Omental fat pad (tissue), 4 donors: Measurements from ENCODE around the gene THAP11. TPM values are rescaled to one million over a fixed set of nuclear protein-coding genes. Genes with fewer than 3 reads are reported as not detected.

Experiments
- ATAC-seq: fragments of 150-250 bp; one replicate; pipeline ENCODE4 v1.9.1; 2016; ENCODE audit warnings: mild to moderate bottlenecking, moderate library complexity; ENCODE audit not compliant: low FRiP score
- DNase-seq: peaks from one replicate; pipeline ENCODE4 v3.0.0-alpha.2; 2019; ENCODE audit warnings: low spot score
- total RNA-seq, 4 donors: library from RNA; depleted of rRNA; stranded (reverse); fragments of >200 nt; gene quantifications; one replicate each; pipeline ENCODE4 v1.1.0, GENCODE V29; 2016
- TF ChIP-seq, protein P1 (sequence below), 3 donors: fragments of 450-650 bp; IDR thresholded peaks; one replicate each; pipeline ENCODE4 v1.5.1; 2016 to 2017; ENCODE audit warnings: antibody characterized with exemption in 3 of 3, mild to moderate bottlenecking in 3 of 3, moderate library complexity in 2 of 3

Gene THAP11
- total RNA-seq, 4 donors from 2014 or later = 37.4 to 61.6 (median 48.3) TPM

DNA sequence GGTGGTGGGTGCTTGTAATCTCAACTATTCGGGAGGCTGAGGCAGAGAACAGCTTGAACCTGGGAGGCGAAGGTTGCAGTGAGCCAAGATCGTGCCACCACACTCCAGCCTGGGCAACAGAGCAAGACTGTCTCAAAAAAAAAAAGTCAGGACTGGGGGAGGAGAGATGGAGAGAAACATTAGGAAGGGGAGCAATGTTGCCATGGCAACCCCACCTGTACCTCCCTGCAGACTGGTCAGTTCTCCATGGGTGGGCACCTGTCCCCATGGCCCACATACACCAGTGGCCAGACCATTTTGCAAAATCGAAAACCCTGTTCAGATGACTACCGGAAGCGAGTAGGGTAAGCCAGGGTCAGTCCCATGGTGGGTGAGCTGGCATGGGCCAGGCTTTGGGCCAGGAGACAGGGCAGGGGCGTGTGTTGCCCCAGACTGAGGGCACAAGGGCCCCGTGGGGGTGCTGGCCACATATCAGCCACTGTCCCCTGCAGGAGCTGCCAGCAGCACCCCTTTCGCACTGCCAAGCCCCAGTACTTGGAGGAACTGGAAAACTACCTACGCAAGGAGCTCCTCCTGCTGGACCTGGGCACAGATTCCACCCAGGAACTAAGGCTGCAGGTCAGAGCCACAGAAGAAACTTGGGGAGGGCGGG lies 21.4 kb upstream of the THAP11 start:
- no peak for ATAC-seq
- TF ChIP-seq, protein P1, sequence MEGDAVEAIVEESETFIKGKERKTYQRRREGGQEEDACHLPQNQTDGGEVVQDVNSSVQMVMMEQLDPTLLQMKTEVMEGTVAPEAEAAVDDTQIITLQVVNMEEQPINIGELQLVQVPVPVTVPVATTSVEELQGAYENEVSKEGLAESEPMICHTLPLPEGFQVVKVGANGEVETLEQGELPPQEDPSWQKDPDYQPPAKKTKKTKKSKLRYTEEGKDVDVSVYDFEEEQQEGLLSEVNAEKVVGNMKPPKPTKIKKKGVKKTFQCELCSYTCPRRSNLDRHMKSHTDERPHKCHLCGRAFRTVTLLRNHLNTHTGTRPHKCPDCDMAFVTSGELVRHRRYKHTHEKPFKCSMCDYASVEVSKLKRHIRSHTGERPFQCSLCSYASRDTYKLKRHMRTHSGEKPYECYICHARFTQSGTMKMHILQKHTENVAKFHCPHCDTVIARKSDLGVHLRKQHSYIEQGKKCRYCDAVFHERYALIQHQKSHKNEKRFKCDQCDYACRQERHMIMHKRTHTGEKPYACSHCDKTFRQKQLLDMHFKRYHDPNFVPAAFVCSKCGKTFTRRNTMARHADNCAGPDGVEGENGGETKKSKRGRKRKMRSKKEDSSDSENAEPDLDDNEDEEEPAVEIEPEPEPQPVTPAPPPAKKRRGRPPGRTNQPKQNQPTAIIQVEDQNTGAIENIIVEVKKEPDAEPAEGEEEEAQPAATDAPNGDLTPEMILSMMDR (IDR thresholded peaks at IDR 0.05) = no peak
- no peak for DNase-seq

DNA sequence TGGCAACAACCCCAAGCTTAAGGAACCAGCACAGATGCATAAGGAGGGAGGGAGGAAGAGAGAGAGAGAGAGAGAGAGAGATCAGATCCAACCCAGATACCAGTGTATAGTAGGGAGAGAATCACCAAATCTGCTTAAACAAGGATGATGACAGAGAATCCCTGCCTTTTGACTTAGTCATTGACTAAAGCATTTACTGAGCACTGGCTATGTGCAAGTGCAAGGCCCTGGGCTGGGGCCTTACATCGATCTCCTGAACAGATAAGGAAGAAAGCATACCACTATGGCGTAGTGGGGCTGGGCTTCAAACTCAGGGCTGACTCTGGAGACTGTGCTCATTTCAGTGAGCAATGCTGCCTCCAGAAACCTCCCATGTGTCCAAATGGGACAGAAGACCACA lies 19.6 kb upstream of the THAP11 start:
- ATAC-seq (no peak), DNase-seq (no peak)
- TF ChIP-seq, protein P1 (IDR thresholded peaks at IDR 0.05) = no peak

DNA sequence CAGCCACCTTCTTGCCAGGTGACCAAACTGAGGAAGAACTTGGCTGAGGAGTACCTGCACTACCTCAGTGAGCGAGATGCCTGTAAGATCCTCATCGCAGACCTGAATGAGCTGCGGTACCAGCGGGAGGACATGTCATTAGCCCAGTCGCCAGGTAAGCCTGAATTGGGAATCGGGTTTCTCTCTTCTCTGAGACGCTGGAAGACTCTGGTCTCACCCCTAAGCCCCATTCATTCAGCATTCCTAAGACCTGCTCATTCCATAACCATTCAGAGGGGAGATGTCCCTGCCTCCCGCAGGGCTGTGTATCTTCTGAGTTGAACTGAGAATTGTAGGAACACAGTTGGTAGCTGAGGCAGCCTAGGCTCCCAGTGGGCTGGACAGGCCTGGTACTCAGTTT lies 17.0 kb upstream of the THAP11 start:
- no peak for DNase-seq
- no peak for ATAC-seq
- TF ChIP-seq, protein P1 (IDR thresholded peaks at IDR 0.05) = no peak

DNA sequence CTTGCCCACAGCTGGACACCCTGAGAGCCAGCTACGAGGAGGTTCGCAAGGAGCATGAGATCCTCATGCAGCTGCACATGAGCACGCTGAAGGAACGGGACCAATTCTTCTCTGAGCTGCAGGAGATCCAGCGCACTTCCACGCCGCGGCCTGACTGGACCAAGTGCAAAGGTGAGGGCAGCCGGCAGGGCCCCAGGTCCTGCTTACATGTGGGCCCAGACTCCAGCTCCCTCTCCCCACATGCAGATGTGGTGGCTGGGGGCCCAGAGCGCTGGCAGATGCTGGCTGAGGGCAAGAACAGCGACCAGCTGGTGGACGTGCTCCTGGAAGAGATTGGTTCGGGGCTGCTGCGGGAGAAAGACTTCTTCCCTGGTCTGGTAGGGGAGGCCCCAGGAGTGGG lies 16.2 kb upstream of the THAP11 start:
- DNase-seq (no peak), ATAC-seq (no peak)
- TF ChIP-seq, protein P1 (IDR thresholded peaks at IDR 0.05) = no peak

DNA sequence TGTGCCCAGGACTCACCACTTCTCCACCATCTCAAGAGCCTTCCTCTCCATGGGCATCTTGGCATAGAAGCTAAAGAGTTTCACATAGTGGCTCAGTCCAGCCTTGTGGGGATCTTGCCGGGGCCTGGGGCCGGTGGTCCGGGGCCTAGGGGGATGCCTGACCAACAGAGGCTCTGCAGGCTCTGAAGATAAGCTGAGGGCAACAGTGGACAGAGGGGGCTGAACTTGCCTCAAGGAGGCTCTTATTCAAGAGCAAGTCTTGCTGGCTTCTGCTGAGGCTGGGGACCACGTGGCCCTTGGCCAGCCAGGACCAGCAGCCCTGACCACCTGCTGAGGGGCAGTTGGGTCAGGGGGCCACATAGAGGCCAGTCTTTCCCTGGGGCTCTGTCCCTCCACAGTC lies 13.5 kb upstream of the THAP11 start:
- TF ChIP-seq, protein P1 (IDR thresholded peaks at IDR 0.05) = no peak
- ATAC-seq = no peak
- no peak for DNase-seq

DNA sequence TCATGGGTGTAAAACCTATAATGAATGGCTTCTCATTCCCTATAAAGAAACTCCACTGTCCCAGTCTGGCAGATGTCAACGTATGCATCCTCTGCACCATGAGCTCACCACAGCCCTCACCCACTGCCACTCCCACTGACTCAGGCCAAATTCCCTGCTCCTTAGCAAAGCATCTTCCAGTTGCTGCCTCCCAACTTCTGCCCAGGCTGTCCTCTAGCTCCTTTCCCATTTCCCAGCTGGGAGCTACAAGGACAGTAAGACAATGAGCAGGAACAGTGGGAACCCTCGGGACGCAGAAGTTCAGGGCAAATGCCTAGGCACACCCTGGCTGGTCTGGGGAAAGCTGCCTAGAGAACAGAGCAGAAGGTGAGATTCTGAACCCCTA lies 9.1 kb upstream of the THAP11 start:
- ATAC-seq (peak; percentile 49), DNase-seq (no peak)
- TF ChIP-seq, protein P1 (IDR thresholded peaks at IDR 0.05) = no peak
